ENCODE measurements around the gene HERPUD1. TPM values are rescaled to one million over a fixed set of nuclear protein-coding genes. Genes with fewer than 3 reads are reported as not detected.

HERPUD1 gene
- total RNA-seq, 1 donor from 2014 or later = 42.1 TPM

DNA sequence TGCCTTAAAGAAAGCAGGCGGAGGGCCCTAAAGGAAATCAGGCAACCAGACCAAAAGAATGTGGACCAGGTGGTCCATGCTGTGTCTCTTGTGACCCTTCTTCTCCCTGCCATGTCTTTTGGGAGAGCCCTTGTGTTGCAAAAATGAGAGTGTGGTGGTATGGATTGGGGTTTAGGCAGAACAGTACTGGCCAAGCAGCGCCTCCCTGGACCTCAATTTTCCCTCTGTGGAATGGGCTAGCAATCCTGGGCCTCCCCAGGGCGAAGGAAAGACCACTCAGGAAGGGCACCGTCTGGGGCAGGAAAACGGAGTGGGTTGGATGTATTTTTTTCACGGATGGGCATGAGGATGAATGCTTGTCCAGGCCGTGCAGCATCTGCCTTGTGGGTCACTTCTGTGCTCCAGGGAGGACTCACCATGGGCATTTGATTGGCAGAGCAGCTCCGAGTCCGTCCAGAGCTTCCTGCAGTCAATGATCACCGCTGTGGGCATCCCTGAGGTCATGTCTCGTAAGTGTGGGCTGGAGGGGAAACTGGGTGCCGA, 49.9 kb downstream of the HERPUD1 start:
- TF ChIP-seq, protein P1, sequence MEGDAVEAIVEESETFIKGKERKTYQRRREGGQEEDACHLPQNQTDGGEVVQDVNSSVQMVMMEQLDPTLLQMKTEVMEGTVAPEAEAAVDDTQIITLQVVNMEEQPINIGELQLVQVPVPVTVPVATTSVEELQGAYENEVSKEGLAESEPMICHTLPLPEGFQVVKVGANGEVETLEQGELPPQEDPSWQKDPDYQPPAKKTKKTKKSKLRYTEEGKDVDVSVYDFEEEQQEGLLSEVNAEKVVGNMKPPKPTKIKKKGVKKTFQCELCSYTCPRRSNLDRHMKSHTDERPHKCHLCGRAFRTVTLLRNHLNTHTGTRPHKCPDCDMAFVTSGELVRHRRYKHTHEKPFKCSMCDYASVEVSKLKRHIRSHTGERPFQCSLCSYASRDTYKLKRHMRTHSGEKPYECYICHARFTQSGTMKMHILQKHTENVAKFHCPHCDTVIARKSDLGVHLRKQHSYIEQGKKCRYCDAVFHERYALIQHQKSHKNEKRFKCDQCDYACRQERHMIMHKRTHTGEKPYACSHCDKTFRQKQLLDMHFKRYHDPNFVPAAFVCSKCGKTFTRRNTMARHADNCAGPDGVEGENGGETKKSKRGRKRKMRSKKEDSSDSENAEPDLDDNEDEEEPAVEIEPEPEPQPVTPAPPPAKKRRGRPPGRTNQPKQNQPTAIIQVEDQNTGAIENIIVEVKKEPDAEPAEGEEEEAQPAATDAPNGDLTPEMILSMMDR (conservative IDR thresholded peaks at IDR 0.05; ENCODE audit: low read depth, low read length) = no peak
- DNase-seq (ENCODE audit: low read depth) = no peak
- no peak overlapping the region for H3K4me3 ChIP-seq (ENCODE audit: low read depth, low read length)

GRCh38 chr16:56982695-56983094, 50.8 kb downstream of the HERPUD1 start:
- DNase-seq (ENCODE audit: low read depth) = no peak
- TF ChIP-seq, protein P1 (conservative IDR thresholded peaks at IDR 0.05; ENCODE audit: low read depth, low read length) = no peak
- no peak overlapping the region for H3K4me3 ChIP-seq (ENCODE audit: low read depth, low read length)

- TF ChIP-seq, protein P1 (conservative IDR thresholded peaks at IDR 0.05; ENCODE audit: low read depth, low read length) = no peak
- no peak overlapping the region for H3K4me3 ChIP-seq (ENCODE audit: low read depth, low read length)
- no peak for DNase-seq (ENCODE audit: low read depth)
These were observed 51.3 kb downstream of the HERPUD1 start for GRCh38 chr16:56983211-56983751.

DNA sequence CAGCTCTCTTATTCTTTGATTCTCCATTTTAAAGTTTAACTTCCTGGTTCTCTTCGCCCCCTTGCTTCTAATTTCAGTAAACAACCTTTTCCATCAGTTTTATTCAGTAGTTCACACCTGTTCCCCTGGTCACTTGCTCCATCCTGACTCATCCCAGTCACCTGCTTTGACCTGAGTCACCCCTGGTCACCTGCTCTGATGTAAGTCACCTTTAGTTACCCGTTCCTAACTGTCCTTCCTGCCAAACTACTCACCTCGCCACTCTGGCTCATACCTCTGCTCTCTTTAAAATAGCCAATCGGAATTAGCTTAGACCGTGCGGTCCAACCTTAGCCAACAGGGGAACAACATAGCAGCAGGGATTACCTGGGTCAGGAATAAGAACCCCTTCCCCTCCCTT, 52.7 kb downstream of the HERPUD1 start:
- TF ChIP-seq, protein P1 (conservative IDR thresholded peaks at IDR 0.05; ENCODE audit: low read depth, low read length) = no peak
- no peak for DNase-seq (ENCODE audit: low read depth)
- no peak overlapping the region for H3K4me3 ChIP-seq (ENCODE audit: low read depth, low read length)

DNA sequence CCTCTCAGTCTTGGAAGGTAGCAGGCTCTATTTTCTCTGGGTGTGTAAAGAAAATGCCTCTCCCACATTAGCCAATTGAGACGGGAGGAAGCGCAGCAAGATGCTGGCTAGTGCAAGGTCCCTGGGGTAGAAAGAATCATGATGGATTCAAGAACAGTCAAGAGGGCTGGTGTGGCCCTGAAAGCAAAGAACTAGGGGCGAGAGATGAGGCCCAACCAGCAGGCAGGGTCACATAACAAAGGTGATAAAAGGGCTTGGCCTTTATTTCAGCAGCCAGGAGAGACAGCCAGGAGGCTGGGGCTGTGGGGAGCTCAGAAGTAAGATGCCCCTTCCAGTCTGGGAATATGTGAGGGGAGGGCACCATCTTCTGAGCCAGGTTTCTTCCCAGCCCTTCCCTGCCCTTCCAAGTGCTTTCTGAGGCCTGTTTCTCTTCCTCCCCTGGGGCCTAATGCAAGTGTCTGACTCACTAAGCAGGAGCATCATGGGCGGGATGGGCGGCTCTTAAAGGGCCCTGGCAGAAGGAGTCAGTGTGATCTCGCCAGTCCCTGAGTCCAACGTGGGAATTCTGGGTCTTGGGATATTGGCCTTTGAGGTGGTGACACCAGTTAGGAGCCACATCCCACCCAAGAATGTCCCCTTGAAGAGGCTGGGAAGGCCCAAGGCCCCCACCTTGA, 53.5 kb downstream of the HERPUD1 start:
- no peak overlapping the region for H3K4me3 ChIP-seq (ENCODE audit: low read depth, low read length)
- TF ChIP-seq, protein P1 (conservative IDR thresholded peaks at IDR 0.05; ENCODE audit: low read depth, low read length) = no peak
- peak; percentile 33 for DNase-seq (ENCODE audit: low read depth)

- TF ChIP-seq, protein P1 (conservative IDR thresholded peaks at IDR 0.05; ENCODE audit: low read depth, low read length) = no peak
- DNase-seq (ENCODE audit: low read depth) = no peak
These were observed 54.0 kb downstream of the HERPUD1 start for GRCh38 chr16:56985962-56986360.

More at GRCh38 chr16:56985962-56986360, 54.0 kb downstream of the HERPUD1 start:
- no peak overlapping the region for H3K4me3 ChIP-seq (ENCODE audit: low read depth, low read length)

Measured in epithelial cell of proximal tubule (primary cell).